Hepatocyte (in vitro differentiated cells): Measurements from ENCODE around the gene ATP1A1. TPM values are rescaled to one million over a fixed set of nuclear protein-coding genes. Genes with fewer than 3 reads are reported as not detected.

Source experiments
- DNase-seq: peaks from one replicate; pipeline ENCODE4 v3.0.0-alpha.2; 2016; ENCODE audit warnings: low spot score
- H2AFZ ChIP-seq: fragments of 200-600 bp; sonication (generic); 2 replicates; pipeline ENCODE4 v1.6.0; 2016; ENCODE audit warnings: antibody characterized with exemption, mild to moderate bottlenecking
- H3K27ac ChIP-seq: fragments of 200-600 bp; sonication (generic); 2 replicates; pipeline ENCODE4 v1.5.1; 2016; ENCODE audit warnings: mild to moderate bottlenecking
- H3K27me3 ChIP-seq: fragments of 200-600 bp; sonication (generic); 2 replicates; pipeline ENCODE4 v1.6.1; 2016
- H3K36me3 ChIP-seq: fragments of 200-600 bp; sonication (generic); replicated peaks from 2 replicates; pipeline ENCODE4 v1.5.1; 2016; ENCODE audit warnings: low read depth; ENCODE audit not compliant: insufficient read depth
- H3K4me1 ChIP-seq: fragments of 200-600 bp; sonication (generic); 2 replicates; pipeline ENCODE4 v1.5.1; 2016; ENCODE audit warnings: mild to moderate bottlenecking, moderate library complexity; ENCODE audit not compliant: insufficient read depth
- H3K4me2 ChIP-seq: fragments of 200-600 bp; sonication (generic); 2 replicates; pipeline ENCODE4 v1.6.0; 2016
- H3K4me3 ChIP-seq: fragments of 200-600 bp; sonication (generic); 2 replicates; pipeline ENCODE4 v1.5.1; 2016; ENCODE audit warnings: mild to moderate bottlenecking
- H3K79me2 ChIP-seq: fragments of 200-600 bp; sonication (generic); 2 replicates; pipeline ENCODE4 v1.6.0; 2017; ENCODE audit warnings: mild to moderate bottlenecking
- H3K9me2 ChIP-seq: fragments of 200-600 bp; sonication (generic); replicated peaks from 2 replicates; pipeline ENCODE4 v1.6.0; 2017; ENCODE audit warnings: mild to moderate bottlenecking; ENCODE audit not compliant: insufficient read depth
- H3K9me3 ChIP-seq: fragments of 200-600 bp; sonication (generic); 2 replicates; pipeline ENCODE4 v1.5.1; 2016; ENCODE audit warnings: low read depth, mild to moderate bottlenecking
- H4K20me1 ChIP-seq: fragments of 200-600 bp; sonication (generic); 2 replicates; pipeline ENCODE4 v1.6.0; 2016; ENCODE audit warnings: mild to moderate bottlenecking; ENCODE audit not compliant: insufficient read depth, poor library complexity, severe bottlenecking
- EZH2 ChIP-seq: fragments of 200-600 bp; sonication (generic); IDR thresholded peaks from 2 replicates; pipeline ENCODE4 v1.6.1; 2016; ENCODE audit warnings: antibody characterized with exemption, mild to moderate bottlenecking, borderline replicate concordance
- EZH2phosphoT487 ChIP-seq: fragments of 200-600 bp; sonication (generic); IDR thresholded peaks from one replicate; pipeline ENCODE4 v1.6.1; 2018; ENCODE audit warnings: antibody characterized with exemption, mild to moderate bottlenecking, low read depth, moderate library complexity; ENCODE audit not compliant: unreplicated experiment, severe bottlenecking
- WGBS: methylation state at CpG from one replicate; pipeline ENCODE4 v1.1.6; 2016; ENCODE audit warnings: low lambda C conversion rate; ENCODE audit errors: missing lambda C conversion rate; 5-methylcytosine and 5-hydroxymethylcytosine counted together
- polyA plus RNA-seq: library from polyadenylated mRNA; unstranded; fragments of >200 nt; fragmentation: Nextera tagmentation; extraction: Ambion mirVana; gene quantifications from 2 replicates; pipeline ENCODE4 v1.2.1, GENCODE V29; 2016
- total RNA-seq: library from RNA; depleted of rRNA; stranded (reverse); fragments of >200 nt; gene quantifications from 2 replicates; pipeline ENCODE4 v1.2.3, GENCODE V29; 2014
- TF ChIP-seq, protein P1 (sequence below): fragments of 200-600 bp; sonication (generic); IDR thresholded peaks from 2 replicates; pipeline ENCODE4 v1.5.1; 2016; ENCODE audit warnings: antibody characterized with exemption, mild to moderate bottlenecking; ENCODE audit not compliant: poor library complexity

ATP1A1 gene
- total and polyA plus RNA-seq, 2 experiments from 2014 or later: 412 to 559 TPM

DNA sequence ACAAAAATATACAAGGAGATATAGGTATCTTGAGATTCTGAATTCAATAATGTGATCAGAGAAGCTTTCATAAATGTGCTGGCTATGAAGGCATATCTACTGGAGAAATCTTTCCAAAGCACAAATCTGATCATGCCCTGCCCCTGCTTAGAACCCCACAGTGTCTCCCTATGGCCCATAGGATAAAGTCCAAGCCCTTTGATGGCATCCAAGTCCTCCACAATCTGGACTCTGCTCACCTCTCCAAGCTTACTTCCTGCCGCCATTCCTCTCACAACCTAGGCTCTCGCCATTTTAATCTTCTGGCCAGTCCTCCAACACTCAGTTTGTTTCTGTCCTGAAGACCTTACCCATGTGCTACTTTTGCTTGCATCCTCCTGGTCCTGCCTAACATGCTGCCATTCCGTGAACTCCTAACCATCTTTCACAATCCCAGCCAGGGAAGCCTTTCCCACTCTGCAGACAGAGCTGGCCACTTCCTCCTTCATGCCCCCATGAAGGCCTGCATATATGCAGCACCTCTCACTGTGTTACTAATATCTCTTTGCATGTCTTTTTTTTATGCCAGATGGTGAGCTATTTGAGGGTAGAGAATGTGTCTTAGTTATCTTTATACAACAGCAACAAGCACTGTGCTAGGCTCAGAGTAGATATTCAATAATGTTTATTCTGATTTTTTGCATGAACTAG is 5.6 kb upstream of the ATP1A1 start:
- H3K4me1 ChIP-seq: peaks cover 21% of the 10 kb centered on the region
- H3K9me2 ChIP-seq: no peaks in the 10 kb centered on the region
- no peaks in the 10 kb centered on the region for H3K79me2 ChIP-seq
- DNase-seq: no peak
- no peak overlapping the region for H2AFZ ChIP-seq
- no peaks in the 10 kb centered on the region for H3K27me3 ChIP-seq
- WGBS: 94% methylated on average over 3 of the region's 3 CpGs
- no peaks in the 10 kb centered on the region for H4K20me1 ChIP-seq
- H3K36me3 ChIP-seq: no peaks in the 10 kb centered on the region
- no peaks in the 10 kb centered on the region for H3K9me3 ChIP-seq
- H3K27ac ChIP-seq: no peak overlapping the region
- TF ChIP-seq, protein P1, sequence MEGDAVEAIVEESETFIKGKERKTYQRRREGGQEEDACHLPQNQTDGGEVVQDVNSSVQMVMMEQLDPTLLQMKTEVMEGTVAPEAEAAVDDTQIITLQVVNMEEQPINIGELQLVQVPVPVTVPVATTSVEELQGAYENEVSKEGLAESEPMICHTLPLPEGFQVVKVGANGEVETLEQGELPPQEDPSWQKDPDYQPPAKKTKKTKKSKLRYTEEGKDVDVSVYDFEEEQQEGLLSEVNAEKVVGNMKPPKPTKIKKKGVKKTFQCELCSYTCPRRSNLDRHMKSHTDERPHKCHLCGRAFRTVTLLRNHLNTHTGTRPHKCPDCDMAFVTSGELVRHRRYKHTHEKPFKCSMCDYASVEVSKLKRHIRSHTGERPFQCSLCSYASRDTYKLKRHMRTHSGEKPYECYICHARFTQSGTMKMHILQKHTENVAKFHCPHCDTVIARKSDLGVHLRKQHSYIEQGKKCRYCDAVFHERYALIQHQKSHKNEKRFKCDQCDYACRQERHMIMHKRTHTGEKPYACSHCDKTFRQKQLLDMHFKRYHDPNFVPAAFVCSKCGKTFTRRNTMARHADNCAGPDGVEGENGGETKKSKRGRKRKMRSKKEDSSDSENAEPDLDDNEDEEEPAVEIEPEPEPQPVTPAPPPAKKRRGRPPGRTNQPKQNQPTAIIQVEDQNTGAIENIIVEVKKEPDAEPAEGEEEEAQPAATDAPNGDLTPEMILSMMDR: no peak
- TF ChIP-seq EZH2: no peak
- TF ChIP-seq EZH2phosphoT487: no peak
- H3K4me2 ChIP-seq: no peak overlapping the region
- H3K4me3 ChIP-seq: no peak overlapping the region

DNA sequence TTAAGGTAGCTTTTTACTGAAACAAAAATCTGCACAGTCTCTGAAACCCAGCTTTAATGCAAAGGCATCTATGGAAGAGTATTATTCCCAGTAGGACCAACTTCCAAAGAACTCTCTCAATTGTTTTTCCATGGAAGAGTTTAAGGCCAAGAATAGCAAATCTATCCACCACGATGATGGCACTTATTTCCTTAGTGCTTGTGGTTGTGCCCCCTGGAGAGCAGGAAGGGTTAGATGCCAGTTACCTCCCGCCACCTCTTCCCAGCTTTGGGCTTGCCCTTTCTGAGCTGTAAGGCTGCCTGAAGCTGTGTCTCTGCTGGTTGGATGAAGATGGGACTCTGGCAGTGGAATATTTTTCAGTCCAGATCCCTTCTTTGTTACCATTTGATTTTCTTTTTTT is 4.8 kb upstream of the ATP1A1 start:
- TF ChIP-seq EZH2: no peak
- TF ChIP-seq, protein P1: no peak
- TF ChIP-seq EZH2phosphoT487: no peak
- peaks cover under 1% of the 10 kb centered on the region for H3K79me2 ChIP-seq
- no peak overlapping the region for H3K4me3 ChIP-seq
- no peaks in the 10 kb centered on the region for H3K27me3 ChIP-seq
- H3K9me3 ChIP-seq: no peaks in the 10 kb centered on the region
- no peak for DNase-seq
- H4K20me1 ChIP-seq: no peaks in the 10 kb centered on the region
- no peak overlapping the region for H3K27ac ChIP-seq
- H3K36me3 ChIP-seq: no peaks in the 10 kb centered on the region
- no peak overlapping the region for H2AFZ ChIP-seq
- no peak overlapping the region for H3K4me2 ChIP-seq
- H3K4me1 ChIP-seq: peaks cover 21% of the 10 kb centered on the region
- 90% methylated on average over 2 of the region's 2 CpGs for WGBS
- no peaks in the 10 kb centered on the region for H3K9me2 ChIP-seq

DNA sequence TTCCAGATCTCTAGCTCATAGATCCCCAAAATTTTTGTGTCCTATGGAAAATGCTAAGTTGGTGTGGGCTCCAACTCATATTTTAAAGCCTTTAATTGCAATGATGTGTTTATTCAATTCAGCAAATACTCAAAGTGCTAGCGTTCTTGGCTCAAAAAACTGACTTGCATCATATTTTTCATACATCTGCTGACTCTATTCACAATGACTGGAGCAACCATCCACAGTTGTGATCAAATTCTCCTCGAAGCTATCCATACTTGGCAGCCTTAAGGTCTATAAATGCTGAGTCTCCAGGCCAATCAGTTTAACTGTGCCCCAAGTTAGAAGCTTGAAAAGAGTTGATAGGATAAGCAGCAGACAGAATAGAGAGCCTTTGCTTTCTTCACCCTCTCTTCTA is 2.9 kb upstream of the ATP1A1 start:
- H3K27ac ChIP-seq: no peak overlapping the region
- no peak overlapping the region for H2AFZ ChIP-seq
- H3K9me2 ChIP-seq: no peaks in the 10 kb centered on the region
- no peaks in the 10 kb centered on the region for H3K27me3 ChIP-seq
- no peak overlapping the region for H3K4me2 ChIP-seq
- H3K9me3 ChIP-seq: no peaks in the 10 kb centered on the region
- DNase-seq: no peak
- no peak overlapping the region for H3K4me3 ChIP-seq
- H4K20me1 ChIP-seq: peaks cover 13% of the 10 kb centered on the region
- peaks cover 20% of the 10 kb centered on the region for H3K79me2 ChIP-seq
- H3K4me1 ChIP-seq: peaks cover 25% of the 10 kb centered on the region
- WGBS: 90% methylated on average over 2 of the region's 2 CpGs
- no peaks in the 10 kb centered on the region for H3K36me3 ChIP-seq
- TF ChIP-seq EZH2 (no peak), EZH2phosphoT487 (no peak)
- TF ChIP-seq, protein P1: no peak
